Endodermal cell (in vitro differentiated cells): Measurements from ENCODE around the gene ITGA8. TPM values are rescaled to one million over a fixed set of nuclear protein-coding genes. Genes with fewer than 3 reads are reported as not detected.
A peak's percentile ranks its signal among the peaks of the same experiment; 100 is the strongest.

Experiments used
- DNase-seq: peaks from one replicate; pipeline ENCODE4 v3.0.0-alpha.2; 2017
- H3K27ac ChIP-seq: 2 replicates; pipeline ENCODE4 v1.5.1; 2013; ENCODE audit warnings: mild to moderate bottlenecking, low read depth, low read length, moderate library complexity
- H3K27me3 ChIP-seq: 2 replicates; pipeline ENCODE4 v1.6.1; 2013; ENCODE audit warnings: mild to moderate bottlenecking, low read length, moderate library complexity; ENCODE audit not compliant: insufficient read depth, control insufficient read depth, poor library complexity, severe bottlenecking
- H3K36me3 ChIP-seq: 2 replicates; pipeline ENCODE4 v1.7.0; 2013; ENCODE audit warnings: mild to moderate bottlenecking, low read length, moderate library complexity; ENCODE audit not compliant: control insufficient read depth, insufficient read depth
- H3K4me1 ChIP-seq: one replicate; pipeline ENCODE4 v1.7.0; 2013; ENCODE audit warnings: low read length; ENCODE audit not compliant: control insufficient read depth, insufficient read depth
- H3K4me3 ChIP-seq: 2 replicates; pipeline ENCODE4 v1.5.1; 2013; ENCODE audit warnings: mild to moderate bottlenecking, low read length, moderate library complexity
- H3K9ac ChIP-seq: 2 replicates; pipeline ENCODE4 v1.6.1; 2013; ENCODE audit warnings: mild to moderate bottlenecking, low read length, moderate library complexity; ENCODE audit not compliant: poor library complexity, severe bottlenecking; ENCODE audit errors: extremely low read depth
- H3K9me3 ChIP-seq: 2 replicates; pipeline ENCODE4 v1.6.1; 2013; ENCODE audit warnings: mild to moderate bottlenecking, low read length, moderate library complexity; ENCODE audit not compliant: control insufficient read depth
- H3K27ac Mint-ChIP-seq: 2 replicates; pipeline ENCODE4 v1.8.0; 2020; ENCODE audit warnings: mixed read lengths
- H3K27me3 Mint-ChIP-seq: 2 replicates; pipeline ENCODE4 v1.8.0; 2021; ENCODE audit warnings: mild to moderate bottlenecking, mixed read lengths; ENCODE audit not compliant: insufficient read depth
- H3K36me3 Mint-ChIP-seq: 2 replicates; pipeline ENCODE4 v1.8.0; 2020; ENCODE audit warnings: low read depth, mixed read lengths
- H3K4me1 Mint-ChIP-seq: 2 replicates; pipeline ENCODE4 v1.8.0; 2020; ENCODE audit warnings: mixed read lengths
- H3K4me3 Mint-ChIP-seq: 2 replicates; pipeline ENCODE4 v1.8.0; 2020; ENCODE audit warnings: mild to moderate bottlenecking, moderate library complexity, mixed read lengths
- H3K9me3 Mint-ChIP-seq: 2 replicates; pipeline ENCODE4 v1.8.0; 2020; ENCODE audit warnings: mild to moderate bottlenecking, mixed read lengths
- WGBS, 2 experiments: methylation state at CpG; one replicate each; pipeline versions ENCODE4 v1.1.5 to v1.1.7; 2013; ENCODE audit warnings: missing lambda C conversion rate in 2 of 2, mixed read lengths in 1 of 2; ENCODE audit not compliant: insufficient coverage in 1 of 2, insufficient read length in 1 of 2; 5-methylcytosine and 5-hydroxymethylcytosine counted together
- total RNA-seq, 2 donors: library from RNA; stranded (reverse); fragmentation: NEBNext Ultra II Directional in 1 of 2; extraction: Animal tissue kit (Norgen Biotek cat#: 25700) in 1 of 2; gene quantifications; 2 replicates in 1 of 2; 3 replicates in 1 of 2; pipeline ENCODE4 v1.2.1, GENCODE V29; 2021
- TF ChIP-seq, protein P1 (sequence below): fragments of 200-600 bp; sonication (generic); conservative IDR thresholded peaks from 2 replicates; pipeline ENCODE4 v1.5.0; 2021; ENCODE audit warnings: antibody characterized with exemption, mild to moderate bottlenecking

Gene ITGA8
- total RNA-seq, 2 donors from 2014 or later = 0.24 to 0.40 TPM

DNA sequence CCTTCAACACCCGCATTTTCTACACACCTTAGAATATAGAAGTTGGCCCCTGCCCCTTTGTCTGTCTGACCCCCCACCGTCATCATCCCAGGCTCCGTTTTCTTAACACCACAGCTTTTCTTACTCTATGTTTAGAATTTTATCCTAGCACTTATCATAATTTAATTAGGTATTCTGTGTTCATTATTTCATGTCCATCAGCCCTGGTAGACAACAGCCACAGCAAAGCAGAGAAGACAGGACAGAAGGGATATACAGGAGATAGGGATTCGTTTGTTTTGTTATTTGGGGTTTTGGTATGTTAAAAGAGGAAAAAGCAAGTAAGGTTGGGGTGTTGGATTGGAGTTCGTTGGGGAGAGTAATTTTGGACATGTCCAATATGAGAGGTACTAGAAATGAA, 48.8 kb downstream of the ITGA8 start:
- Histone ChIP-seq H3K9me3 (no peaks in the 10 kb centered on the region), H3K4me3 (no peak overlapping the region), H3K4me1 (no peaks in the 10 kb centered on the region), H3K9ac (no peak overlapping the region), H3K36me3 (no peaks in the 10 kb centered on the region), H3K27ac (no peak overlapping the region), H3K27me3 (no peaks in the 10 kb centered on the region)
- Mint-ChIP-seq H3K27me3 (peaks cover 10% of the 10 kb centered on the region), H3K4me3 (no peak overlapping the region), H3K27ac (no peak overlapping the region), H3K36me3 (no peaks in the 10 kb centered on the region), H3K9me3 (no peaks in the 10 kb centered on the region), H3K4me1 (no peaks in the 10 kb centered on the region)
- DNase-seq = no peak
- TF ChIP-seq, protein P1, sequence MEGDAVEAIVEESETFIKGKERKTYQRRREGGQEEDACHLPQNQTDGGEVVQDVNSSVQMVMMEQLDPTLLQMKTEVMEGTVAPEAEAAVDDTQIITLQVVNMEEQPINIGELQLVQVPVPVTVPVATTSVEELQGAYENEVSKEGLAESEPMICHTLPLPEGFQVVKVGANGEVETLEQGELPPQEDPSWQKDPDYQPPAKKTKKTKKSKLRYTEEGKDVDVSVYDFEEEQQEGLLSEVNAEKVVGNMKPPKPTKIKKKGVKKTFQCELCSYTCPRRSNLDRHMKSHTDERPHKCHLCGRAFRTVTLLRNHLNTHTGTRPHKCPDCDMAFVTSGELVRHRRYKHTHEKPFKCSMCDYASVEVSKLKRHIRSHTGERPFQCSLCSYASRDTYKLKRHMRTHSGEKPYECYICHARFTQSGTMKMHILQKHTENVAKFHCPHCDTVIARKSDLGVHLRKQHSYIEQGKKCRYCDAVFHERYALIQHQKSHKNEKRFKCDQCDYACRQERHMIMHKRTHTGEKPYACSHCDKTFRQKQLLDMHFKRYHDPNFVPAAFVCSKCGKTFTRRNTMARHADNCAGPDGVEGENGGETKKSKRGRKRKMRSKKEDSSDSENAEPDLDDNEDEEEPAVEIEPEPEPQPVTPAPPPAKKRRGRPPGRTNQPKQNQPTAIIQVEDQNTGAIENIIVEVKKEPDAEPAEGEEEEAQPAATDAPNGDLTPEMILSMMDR = no peak
- WGBS, 2 experiments = 90 to 93% methylated on average over 2 to 4 of the region's 5 CpGs

DNA sequence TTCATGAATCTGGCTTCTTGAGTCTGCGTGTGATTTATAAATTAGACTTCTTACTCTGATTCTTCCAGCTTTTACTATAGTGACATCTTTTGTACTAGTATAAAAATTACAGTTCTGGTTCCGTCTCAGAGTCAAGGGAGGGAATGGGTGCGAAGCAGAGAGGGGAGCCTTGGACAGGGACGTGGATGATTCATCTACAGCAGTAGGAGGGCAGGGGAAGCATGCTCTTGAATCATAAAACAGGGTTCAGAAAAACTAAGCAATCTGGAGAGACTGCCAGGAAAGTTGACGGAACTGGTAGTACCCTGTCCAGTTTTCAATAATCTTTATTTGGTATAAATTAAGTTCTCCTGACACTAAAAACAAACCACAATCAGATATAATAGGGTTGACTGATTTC, 58.1 kb downstream of the ITGA8 start:
- Histone ChIP-seq H3K9me3 (no peaks in the 10 kb centered on the region), H3K9ac (no peak overlapping the region), H3K4me3 (no peak overlapping the region), H3K27ac (no peak overlapping the region), H3K4me1 (no peaks in the 10 kb centered on the region), H3K27me3 (no peaks in the 10 kb centered on the region), H3K36me3 (no peaks in the 10 kb centered on the region)
- no peaks in the 10 kb centered on the region for H3K4me1 Mint-ChIP-seq
- no peaks in the 10 kb centered on the region for H3K27me3 Mint-ChIP-seq
- no peak overlapping the region for H3K27ac Mint-ChIP-seq
- DNase-seq = no peak
- no peaks in the 10 kb centered on the region for H3K36me3 Mint-ChIP-seq
- 85 to 89% methylated on average over 4 to 5 of the region's 5 CpGs for WGBS, 2 experiments
- H3K4me3 Mint-ChIP-seq = no peak overlapping the region
- no peaks in the 10 kb centered on the region for H3K9me3 Mint-ChIP-seq
- TF ChIP-seq, protein P1 = no peak

DNA sequence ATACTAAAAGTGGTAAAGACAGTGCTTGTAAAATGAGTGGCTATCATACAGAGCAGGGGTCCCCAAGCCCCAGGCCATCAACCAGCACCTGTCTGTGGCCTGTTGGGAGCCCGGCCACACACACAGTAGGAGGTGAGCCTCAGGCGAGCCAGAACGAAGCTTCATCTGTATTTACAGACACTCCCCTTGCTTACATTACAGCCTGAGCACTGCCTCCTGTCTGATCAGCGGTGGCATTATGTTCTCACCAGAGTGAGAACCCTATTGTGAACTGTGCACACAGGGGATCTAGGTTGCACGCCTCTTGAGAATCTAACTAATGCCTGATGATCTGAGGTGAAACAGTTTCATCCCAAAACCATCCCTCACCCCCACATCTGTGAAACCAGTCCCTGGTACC, 58.7 kb downstream of the ITGA8 start:
- Mint-ChIP-seq H3K9me3 (no peaks in the 10 kb centered on the region), H3K36me3 (no peaks in the 10 kb centered on the region), H3K27me3 (no peaks in the 10 kb centered on the region), H3K4me1 (no peaks in the 10 kb centered on the region), H3K4me3 (no peak overlapping the region), H3K27ac (no peak overlapping the region)
- Histone ChIP-seq H3K4me1 (no peaks in the 10 kb centered on the region), H3K27me3 (no peaks in the 10 kb centered on the region), H3K36me3 (no peaks in the 10 kb centered on the region), H3K9ac (no peak overlapping the region), H3K9me3 (no peaks in the 10 kb centered on the region), H3K4me3 (no peak overlapping the region), H3K27ac (no peak overlapping the region)
- TF ChIP-seq, protein P1 = peak; percentile 61
- DNase-seq = peak; percentile 69
- 53 to 67% methylated on average over 1 to 5 of the region's 5 CpGs for WGBS, 2 experiments
